GF-D8 (cell line): ENCODE results near the gene MLXIPL.
"Not testable (repeated sequence)": the region's sequence is repeated elsewhere in the genome, so short reads cannot be mapped to it uniquely, and the experiment has no call there.

Experiments used
- DNase-seq: peaks from one replicate; lab custom pipeline; 2025; lab: John Stamatoyannopoulos, UW

The MLXIPL gene

GRCh38 chr7:73623798-73624668 is at the start of gene MLXIPL:
Gene MLXIPL, minus strand, starts transcription at chr7:73624522. Its CDS starts 30 bp downstream, at chr7:73624492.
- DNase-seq, result no peak

- DNase-seq, result no peak
Measured at GRCh38 chr7:73671857-73672445, 47.6 kb upstream of the MLXIPL start.

GRCh38 chr7:73671322-73671661 is 47.0 kb upstream of the MLXIPL start:
- no peak for DNase-seq

- no peak for DNase-seq
Measured at GRCh38 chr7:73669858-73670385, 45.6 kb upstream of the MLXIPL start.

- DNase-seq, result no peak
Measured at GRCh38 chr7:73669288-73669701, 45.0 kb upstream of the MLXIPL start.

GRCh38 chr7:73668886-73669230 is 44.5 kb upstream of the MLXIPL start:
- no peak for DNase-seq

GRCh38 chr7:73668103-73668885 is 44.0 kb upstream of the MLXIPL start:
- DNase-seq, result no peak

GRCh38 chr7:73667344-73668102 is 43.2 kb upstream of the MLXIPL start, which contains the start of gene VPS37D:
Gene VPS37D, plus strand, starts transcription at chr7:73667831. Its CDS starts 128 bp downstream, at chr7:73667959.
- no peak for DNase-seq

- no peak for DNase-seq
Measured at GRCh38 chr7:73663033-73663432, 38.7 kb upstream of the MLXIPL start.

- DNase-seq, result not testable (repeated sequence)
Measured at GRCh38 chr7:73660594-73660993, 36.3 kb upstream of the MLXIPL start.

- no peak for DNase-seq
Measured at GRCh38 chr7:73659983-73660382, 35.7 kb upstream of the MLXIPL start.

GRCh38 chr7:73655309-73655708 is 31.0 kb upstream of the MLXIPL start:
- not testable (repeated sequence) for DNase-seq

GRCh38 chr7:73652541-73652949 is 28.2 kb upstream of the MLXIPL start:
- no peak for DNase-seq

GRCh38 chr7:73650524-73650923 is 26.2 kb upstream of the MLXIPL start:
- no peak for DNase-seq

- no peak for DNase-seq
Measured at GRCh38 chr7:73649576-73649975, 25.3 kb upstream of the MLXIPL start.

- DNase-seq, result no peak
Measured at GRCh38 chr7:73648593-73649332, 24.4 kb upstream of the MLXIPL start.

GRCh38 chr7:73647725-73648592 is 23.6 kb upstream of the MLXIPL start:
- DNase-seq, result no peak

- no peak for DNase-seq
Measured at GRCh38 chr7:73646785-73647724, 22.7 kb upstream of the MLXIPL start.

- no peak for DNase-seq
Measured at GRCh38 chr7:73645643-73646174, 21.4 kb upstream of the MLXIPL start.
